Central memory CD4-positive, alpha-beta T cell (primary cell): ENCODE measurements around the gene AGMO.

Experiments
- DNase-seq: peaks from one replicate; pipeline ENCODE4 v3.0.0; 2022
- total RNA-seq, 3 experiments: gene quantifications; one replicate each; lab custom pipeline; 2026; lab: John Stamatoyannopoulos, UW

The AGMO gene
- total RNA-seq, result 0 reads per million in 3 experiments

DNA sequence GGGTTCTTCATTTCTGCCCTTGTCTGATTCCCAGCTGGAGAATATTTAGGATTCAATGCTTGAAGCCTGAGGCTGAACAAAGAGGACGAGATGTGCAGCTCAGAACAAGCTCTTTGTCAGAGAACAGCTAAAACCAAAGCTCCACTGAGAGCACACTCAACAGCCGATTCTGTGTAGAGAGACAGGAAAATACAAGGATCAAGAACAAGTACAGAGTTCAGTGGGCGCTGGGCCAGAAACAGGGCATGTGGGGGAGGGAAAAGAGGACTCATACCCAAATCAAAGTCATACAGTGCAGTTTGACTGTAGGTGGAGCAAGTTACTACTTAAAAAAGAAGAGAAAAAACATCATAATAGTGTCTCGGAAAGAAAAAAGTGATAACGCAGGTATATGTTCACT lies at the start of gene AGMO:
Gene AGMO (minus strand): TSS at position 181 of the 400 bp plus-strand sequence.
- DNase-seq, result no peak

GRCh38 chr7:15610503-15610902 lies 48.7 kb upstream of the AGMO start:
- no peak for DNase-seq

- DNase-seq, result no peak
Measured at GRCh38 chr7:15609287-15609686, 47.5 kb upstream of the AGMO start.

DNA sequence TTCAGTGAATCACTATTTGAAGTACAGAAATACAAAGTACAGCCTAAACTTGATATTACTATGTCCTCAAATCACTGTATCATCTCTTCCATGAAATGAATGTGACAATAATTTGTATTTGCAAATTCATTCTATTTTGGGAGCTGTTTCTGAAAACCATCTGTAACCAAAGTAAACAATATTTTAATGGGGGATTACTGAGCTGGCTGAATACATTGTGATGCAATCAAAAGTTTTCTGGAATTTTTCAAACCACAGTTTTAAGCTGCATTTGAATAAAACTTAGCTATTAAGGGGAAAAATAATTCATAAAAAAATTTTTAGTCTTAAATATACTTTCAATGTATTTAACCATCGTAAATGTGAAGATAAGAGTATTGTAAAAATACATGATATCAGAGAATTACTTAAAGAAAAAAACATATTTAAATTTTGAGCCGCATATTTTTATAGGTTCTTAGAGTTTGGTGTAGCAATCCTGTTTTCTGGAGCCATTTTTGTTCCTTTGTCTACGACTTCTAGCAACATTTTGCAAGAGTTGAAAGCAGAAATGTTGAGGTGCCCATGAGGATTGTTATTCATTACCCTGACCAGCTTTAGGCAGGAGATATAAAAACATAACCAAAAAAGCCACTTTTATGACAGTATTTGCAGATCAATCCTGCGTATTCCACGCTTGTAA lies 45.9 kb upstream of the AGMO start:
- DNase-seq, result no peak

DNA sequence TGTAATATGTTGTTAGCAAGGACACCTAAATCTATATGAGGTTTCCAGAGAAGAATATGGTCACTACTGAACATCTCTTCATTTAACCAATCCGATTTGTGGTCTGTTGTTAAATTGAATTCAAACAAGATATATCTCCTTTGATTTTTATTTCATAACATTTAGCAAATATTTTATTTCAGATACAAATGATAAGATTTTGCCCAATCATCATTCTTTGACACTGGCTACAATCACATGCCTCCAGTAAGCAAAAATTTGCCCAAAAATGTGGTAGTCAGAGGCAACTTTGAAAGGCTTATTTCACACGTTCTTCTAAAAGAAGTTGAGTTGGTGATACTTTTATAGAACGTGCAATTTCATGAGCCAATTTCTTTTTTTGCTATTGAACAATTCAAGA lies 44.7 kb upstream of the AGMO start:
- DNase-seq, result no peak

GRCh38 chr7:15604166-15604565 lies 42.4 kb upstream of the AGMO start:
- DNase-seq, result no peak

DNA sequence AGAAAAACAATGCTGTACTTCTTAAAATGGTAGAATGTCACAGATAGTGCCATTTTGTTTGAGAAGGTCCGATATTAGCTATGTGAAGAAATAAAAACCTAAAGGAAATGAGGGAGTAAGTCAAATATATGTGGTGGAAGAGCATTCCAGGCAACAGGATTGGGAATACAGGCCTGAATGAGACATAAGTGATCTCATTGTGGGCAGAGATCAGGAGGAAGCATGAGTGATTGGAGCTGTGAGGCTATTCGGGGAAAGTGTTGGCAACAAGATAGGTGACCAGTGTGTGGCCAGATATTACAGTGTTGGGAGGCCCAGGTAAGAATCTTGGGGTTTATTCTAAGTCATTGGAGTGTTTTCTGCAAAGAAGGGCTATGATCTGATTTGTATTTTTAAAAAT lies 41.3 kb upstream of the AGMO start:
- no peak for DNase-seq

- no peak for DNase-seq
Measured at GRCh38 chr7:15602236-15602635, 40.4 kb upstream of the AGMO start.

- DNase-seq, result no peak
Measured at GRCh38 chr7:15601175-15601574, 39.4 kb upstream of the AGMO start.

DNA sequence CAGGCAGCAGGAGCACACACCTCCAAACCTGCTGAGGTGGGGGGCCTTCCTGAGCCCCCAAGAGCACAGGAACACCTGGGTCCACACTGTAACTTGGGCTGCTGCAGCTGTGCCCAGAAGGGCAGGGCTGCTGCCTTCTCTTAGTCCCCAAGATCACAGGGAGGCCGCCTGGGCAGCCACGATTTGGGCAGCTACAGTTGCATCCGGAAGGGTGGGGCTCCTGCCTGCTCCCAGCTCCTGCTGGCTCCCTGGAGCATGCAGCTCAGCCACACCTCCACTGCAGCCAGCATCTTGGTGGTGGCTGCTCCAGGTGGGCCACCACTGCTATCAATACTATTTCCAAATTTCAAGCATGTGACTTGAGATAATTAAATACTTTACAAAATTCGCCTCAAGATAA lies 38.5 kb upstream of the AGMO start:
- DNase-seq, result no peak

DNA sequence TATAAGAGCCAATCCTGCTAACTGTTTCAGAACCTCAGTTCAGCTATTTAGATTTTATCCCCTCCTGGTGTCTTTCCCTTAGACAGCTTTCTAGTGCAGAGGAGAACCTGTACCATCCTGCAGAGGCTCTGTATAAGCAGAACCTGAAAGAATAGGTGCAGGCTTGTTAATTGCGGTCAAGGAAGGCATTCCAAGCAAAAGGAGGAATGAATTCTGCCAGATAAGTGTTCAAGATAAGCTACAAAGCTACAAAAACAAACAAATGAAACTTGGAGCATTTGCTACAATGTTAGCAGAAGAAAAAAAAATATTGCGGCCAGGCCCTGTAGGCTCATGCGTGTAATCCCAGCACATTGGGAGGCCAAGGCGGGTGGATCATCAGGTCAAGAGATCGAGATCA lies 32.6 kb upstream of the AGMO start:
- no peak for DNase-seq

DNA sequence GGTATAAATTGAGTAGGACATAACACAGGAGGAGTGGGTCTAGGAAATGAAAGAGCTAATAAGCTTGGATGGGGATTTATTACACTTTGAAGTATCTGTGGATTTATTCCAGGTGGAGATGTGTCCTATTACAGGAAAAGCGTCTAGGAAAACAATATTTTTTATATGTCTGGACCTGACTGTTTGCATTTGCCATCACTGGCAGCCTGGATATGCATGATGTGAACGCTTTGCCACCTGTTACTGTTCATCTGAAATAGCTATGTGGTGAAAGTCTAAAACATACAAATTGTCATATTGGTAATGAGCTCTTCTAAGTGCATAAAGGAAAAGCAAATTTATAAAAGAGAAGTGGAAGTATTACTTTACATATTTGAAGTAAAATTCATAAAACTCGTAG lies 31.6 kb upstream of the AGMO start:
- no peak for DNase-seq

- DNase-seq, result no peak
Measured at GRCh38 chr7:15586266-15586665, 24.5 kb upstream of the AGMO start.

DNA sequence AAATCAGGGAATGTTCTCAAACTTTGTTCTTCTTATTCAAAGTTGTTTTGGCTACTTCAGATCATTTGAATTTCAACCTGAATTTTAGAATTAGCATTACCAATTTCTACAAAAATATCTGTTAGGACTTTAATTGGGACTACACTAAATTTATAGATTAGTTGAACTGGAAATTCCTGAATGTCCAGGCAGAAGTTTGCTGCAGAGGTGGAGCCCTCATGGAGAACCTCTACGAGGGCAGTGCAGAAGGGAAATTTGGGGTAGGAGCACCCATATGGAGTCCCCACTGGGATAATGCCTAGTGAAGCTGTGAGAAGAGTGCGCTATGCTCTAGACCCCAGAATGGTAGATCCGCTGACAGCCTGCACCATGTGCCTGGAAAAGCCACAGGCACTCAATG lies 22.8 kb upstream of the AGMO start:
- no peak for DNase-seq

GRCh38 chr7:15582773-15583172 lies 21.0 kb upstream of the AGMO start:
- no peak for DNase-seq

GRCh38 chr7:15581352-15581951 lies 19.6 kb upstream of the AGMO start:
- no peak for DNase-seq

GRCh38 chr7:15580604-15581351 lies 19.0 kb upstream of the AGMO start:
- no peak for DNase-seq

- no peak for DNase-seq
Measured at GRCh38 chr7:15577600-15577999, 15.8 kb upstream of the AGMO start.

- DNase-seq, result no peak
Measured at GRCh38 chr7:15571301-15571878, 9.6 kb upstream of the AGMO start.

- DNase-seq, result no peak
Measured at GRCh38 chr7:15567652-15568051, 5.8 kb upstream of the AGMO start.

GRCh38 chr7:15567036-15567435 lies 5.2 kb upstream of the AGMO start:
- DNase-seq, result no peak

GRCh38 chr7:15566476-15566875 lies 4.7 kb upstream of the AGMO start:
- DNase-seq, result no peak

GRCh38 chr7:15560968-15561367 lies 847 bp downstream of the AGMO start:
- no peak for DNase-seq

DNA sequence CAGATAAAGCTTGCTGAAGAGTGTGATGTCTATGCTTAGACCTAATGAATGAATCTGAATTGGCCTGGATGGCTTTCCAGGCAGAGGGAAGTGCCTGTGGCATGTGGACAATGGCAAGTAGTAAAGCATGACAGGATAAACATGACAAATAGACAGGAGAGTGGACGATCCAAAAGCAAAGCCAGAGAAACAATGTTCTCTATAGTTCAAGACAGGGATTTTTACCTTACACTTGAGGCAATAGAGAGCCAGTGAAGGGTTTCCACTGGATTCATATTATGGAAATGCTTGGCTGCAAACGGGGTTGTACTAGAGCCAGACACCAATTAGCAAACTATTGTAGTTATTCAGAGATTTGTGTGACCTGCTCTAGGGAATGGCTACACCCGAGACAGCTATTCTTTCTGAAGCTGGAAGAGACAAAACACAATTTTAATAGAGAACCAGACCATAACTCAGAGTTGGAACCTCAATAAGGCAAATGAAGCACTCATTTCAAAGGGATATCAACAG lies 2.3 kb downstream of the AGMO start:
- no peak for DNase-seq
